Right lobe of liver (tissue), 6 donors: Measurements from ENCODE around the gene SCN7A. TPM values are rescaled to one million over a fixed set of nuclear protein-coding genes. Genes with fewer than 3 reads are reported as not detected.

Experiments
- ATAC-seq, 4 donors: fragments of 200-7000 bp; cut with Tn5 transposase; one replicate each; pipeline ENCODE4 v1.9.1; 2020; ENCODE audit warnings: mild to moderate bottlenecking in 4 of 4, moderate library complexity in 4 of 4
- DNase-seq, 3 donors: peaks; one replicate each; pipeline ENCODE4 v3.0.0-alpha.2; 2020
- H3K27ac ChIP-seq, 3 donors: fragments of 200-600 bp; one replicate each; pipeline ENCODE4 v1.8.0; 2022
- H3K27me3 ChIP-seq, 2 donors: fragments of 200-600 bp; one replicate each; pipeline ENCODE4 v1.8.0; 2022
- H3K36me3 ChIP-seq, 4 donors: fragments of 200-600 bp; sonication (generic) in 1 of 4; one replicate each; pipeline versions ENCODE4 v1.5.1 to v1.8.0; 2017 to 2022; ENCODE audit warnings: control low read depth in 1 of 4
- H3K4me1 ChIP-seq, 4 donors: fragments of 200-600 bp; sonication (generic) in 1 of 4; one replicate each; pipeline versions ENCODE4 v1.5.1 to v1.8.0; 2017 to 2022; ENCODE audit warnings: control low read depth in 1 of 4
- H3K4me3 ChIP-seq, 3 donors: fragments of 200-600 bp; one replicate each; pipeline ENCODE4 v1.8.0; 2022
- H3K9me3 ChIP-seq, 4 donors: fragments of 200-600 bp; sonication (generic) in 1 of 4; one replicate each; pipeline versions ENCODE4 v1.5.1 to v1.8.0; 2017 to 2022; ENCODE audit warnings: control low read depth in 1 of 4
- POLR2A ChIP-seq: fragments of 450-650 bp; IDR thresholded peaks from one replicate; pipeline ENCODE4 v1.6.1; 2017; ENCODE audit warnings: antibody characterized with exemption, mild to moderate bottlenecking
- WGBS: methylation state at CpG from one replicate; pipeline ENCODE4 v1.1.6; 2018; ENCODE audit warnings: low coverage, low lambda C conversion rate; ENCODE audit not compliant: insufficient coverage; ENCODE audit errors: missing lambda C conversion rate; 5-methylcytosine and 5-hydroxymethylcytosine counted together
- intact Hi-C, 2 donors: fragments of 100-400 bp; cut with DNase I; formaldehyde crosslinking; loops; one replicate each; pipeline versions ENCODE4 v1.11.2 to v1.14.1; 2022
- total RNA-seq, 6 experiments: library from RNA; depleted of rRNA in 2 of 6; stranded (reverse); fragments of >200 nt in 2 of 6; fragmentation: NEBNext Ultra II Directional in 3 of 6; extraction: Animal tissue kit (Norgen Biotek cat#: 25700) in 3 of 6; gene quantifications; one replicate each; pipeline versions ENCODE4 v1.1.0 to v1.2.4, GENCODE V29; 2016 to 2023
- TF ChIP-seq, protein P1 (sequence below), 4 donors: fragments of 200-600 bp in 3 of 4; fragments of 450-650 bp in 1 of 4; IDR thresholded peaks; one replicate each; pipeline versions ENCODE4 v1.5.1 to v1.8.0; 2016 to 2022; ENCODE audit warnings: antibody characterized with exemption in 4 of 4, mild to moderate bottlenecking in 2 of 4
- donor health status: DM: no; HTN: yes; CAD: no.
- donor health status: DM: no; HTN: no; CAD: no.
- donor health status: DM: no; HTN: no; CAD: no.
- donor health status: DM: no; HTN: yes; CAD: no.
- donor health status: DM: no; HTN: yes; CAD: no.

The SCN7A gene
- total RNA-seq, 6 experiments from 2014 or later, result 0.27 to 4.2 (median 1.2) TPM

DNA sequence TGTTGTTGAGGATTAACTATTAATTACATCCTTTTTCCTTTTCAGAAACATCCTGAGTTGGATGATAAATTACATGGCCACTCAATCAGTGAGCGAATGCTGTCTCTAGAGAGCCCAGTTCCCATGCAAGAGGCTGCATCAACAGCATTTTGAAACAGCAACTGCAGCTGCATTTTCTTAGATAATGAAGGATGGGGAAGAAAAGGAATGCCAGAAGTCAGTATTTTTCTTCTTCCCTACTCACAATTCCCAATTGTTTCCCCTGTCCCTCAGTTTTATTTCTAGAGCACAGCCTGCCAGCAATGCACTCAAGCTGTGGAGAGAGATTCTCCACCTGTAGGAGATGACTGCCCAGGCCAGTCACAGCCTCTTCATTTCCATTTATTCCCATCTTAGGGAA is 6.9 kb downstream of the SCN7A start:
- intact Hi-C loops, result no loop called here
- WGBS, result 77% methylated on average over 1 of the region's 1 CpG
- Histone ChIP-seq H3K36me3 (no peaks in the 10 kb centered on the region), H3K27ac (no peak overlapping the region), H3K27me3 (no peaks in the 10 kb centered on the region), H3K9me3 (no peaks in the 10 kb centered on the region), H3K4me3 (no peak overlapping the region), H3K4me1 (no peaks in the 10 kb centered on the region)
- TF ChIP-seq, protein P1, sequence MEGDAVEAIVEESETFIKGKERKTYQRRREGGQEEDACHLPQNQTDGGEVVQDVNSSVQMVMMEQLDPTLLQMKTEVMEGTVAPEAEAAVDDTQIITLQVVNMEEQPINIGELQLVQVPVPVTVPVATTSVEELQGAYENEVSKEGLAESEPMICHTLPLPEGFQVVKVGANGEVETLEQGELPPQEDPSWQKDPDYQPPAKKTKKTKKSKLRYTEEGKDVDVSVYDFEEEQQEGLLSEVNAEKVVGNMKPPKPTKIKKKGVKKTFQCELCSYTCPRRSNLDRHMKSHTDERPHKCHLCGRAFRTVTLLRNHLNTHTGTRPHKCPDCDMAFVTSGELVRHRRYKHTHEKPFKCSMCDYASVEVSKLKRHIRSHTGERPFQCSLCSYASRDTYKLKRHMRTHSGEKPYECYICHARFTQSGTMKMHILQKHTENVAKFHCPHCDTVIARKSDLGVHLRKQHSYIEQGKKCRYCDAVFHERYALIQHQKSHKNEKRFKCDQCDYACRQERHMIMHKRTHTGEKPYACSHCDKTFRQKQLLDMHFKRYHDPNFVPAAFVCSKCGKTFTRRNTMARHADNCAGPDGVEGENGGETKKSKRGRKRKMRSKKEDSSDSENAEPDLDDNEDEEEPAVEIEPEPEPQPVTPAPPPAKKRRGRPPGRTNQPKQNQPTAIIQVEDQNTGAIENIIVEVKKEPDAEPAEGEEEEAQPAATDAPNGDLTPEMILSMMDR (IDR thresholded peaks at IDR 0.05), result no peak
- TF ChIP-seq POLR2A, result no peak
- DNase-seq (no peak), ATAC-seq (no peak)

DNA sequence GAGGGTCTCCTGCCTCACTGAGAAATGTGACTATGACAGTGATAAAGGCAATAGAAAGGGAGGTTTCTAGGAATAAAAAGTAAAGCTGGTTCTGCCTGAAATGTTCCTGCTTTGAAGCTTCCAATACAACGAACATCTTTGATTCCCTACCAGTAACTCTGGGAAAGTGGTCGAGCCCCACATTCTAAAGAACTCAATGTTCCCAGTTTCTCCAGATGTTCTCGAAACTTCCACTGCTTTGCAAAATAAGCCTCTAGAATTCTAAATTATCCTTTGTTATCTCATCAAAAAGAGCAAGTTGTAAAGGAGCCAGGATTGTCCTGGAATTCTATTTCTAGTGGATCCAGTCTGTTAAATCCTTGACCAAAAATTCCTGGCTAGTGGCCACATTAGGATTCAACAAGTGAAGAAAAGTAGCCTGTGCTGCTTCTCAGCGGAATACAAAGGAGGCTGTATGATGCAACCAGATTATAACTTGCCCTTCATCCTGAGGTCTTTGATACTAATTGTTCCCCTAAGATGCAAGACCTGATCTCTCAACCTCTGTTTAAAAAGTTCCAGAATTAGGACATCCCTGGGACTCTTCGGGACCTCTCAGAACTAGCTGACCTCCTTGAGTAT is 8.4 kb downstream of the SCN7A start:
- no peak overlapping the region for H3K27ac ChIP-seq
- WGBS, result 49% methylated on average over 5 of the region's 5 CpGs
- no peak for TF ChIP-seq POLR2A
- TF ChIP-seq, protein P1 (IDR thresholded peaks at IDR 0.05), result no peak

DNA sequence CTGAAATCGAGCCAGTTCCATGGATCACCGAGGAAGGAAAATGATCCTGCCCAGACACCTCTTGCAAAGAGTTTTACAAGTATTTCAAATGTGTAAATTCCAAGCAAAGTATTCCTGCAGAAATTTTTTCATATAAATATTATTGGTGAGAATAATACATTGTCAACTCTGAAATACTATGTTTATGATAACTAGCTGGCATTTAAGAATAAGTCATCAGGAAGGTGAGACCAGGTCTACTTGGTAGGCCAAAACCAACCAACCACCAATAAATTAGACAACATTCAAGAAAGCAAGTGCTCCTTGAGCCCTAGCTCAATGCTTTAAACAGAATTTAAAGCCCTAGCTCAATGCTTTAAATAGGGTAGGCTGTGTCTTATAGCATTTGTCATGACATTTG is 21.7 kb downstream of the SCN7A start:
- no peaks in the 10 kb centered on the region for H3K36me3 ChIP-seq
- intact Hi-C loops, result no loop called here
- no peak for DNase-seq
- TF ChIP-seq, protein P1 (IDR thresholded peaks at IDR 0.05), result no peak
- TF ChIP-seq POLR2A, result no peak
- H3K9me3 ChIP-seq, result no peaks in the 10 kb centered on the region
- WGBS, result 94% methylated on average over 2 of the region's 2 CpGs
- no peaks in the 10 kb centered on the region for H3K4me1 ChIP-seq
- H3K27ac ChIP-seq, result no peak overlapping the region
- H3K4me3 ChIP-seq, result no peak overlapping the region
- no peak for ATAC-seq
- H3K27me3 ChIP-seq, result no peaks in the 10 kb centered on the region

More for the DNA sequence above, 8.4 kb downstream of the SCN7A start:
- Histone ChIP-seq H3K27me3 (no peaks in the 10 kb centered on the region), H3K36me3 (no peaks in the 10 kb centered on the region), H3K4me1 (no peaks in the 10 kb centered on the region), H3K9me3 (no peaks in the 10 kb centered on the region), H3K4me3 (no peak overlapping the region)
- ATAC-seq (no peak), DNase-seq (no peak)
- intact Hi-C loops, result no loop called here

DNA sequence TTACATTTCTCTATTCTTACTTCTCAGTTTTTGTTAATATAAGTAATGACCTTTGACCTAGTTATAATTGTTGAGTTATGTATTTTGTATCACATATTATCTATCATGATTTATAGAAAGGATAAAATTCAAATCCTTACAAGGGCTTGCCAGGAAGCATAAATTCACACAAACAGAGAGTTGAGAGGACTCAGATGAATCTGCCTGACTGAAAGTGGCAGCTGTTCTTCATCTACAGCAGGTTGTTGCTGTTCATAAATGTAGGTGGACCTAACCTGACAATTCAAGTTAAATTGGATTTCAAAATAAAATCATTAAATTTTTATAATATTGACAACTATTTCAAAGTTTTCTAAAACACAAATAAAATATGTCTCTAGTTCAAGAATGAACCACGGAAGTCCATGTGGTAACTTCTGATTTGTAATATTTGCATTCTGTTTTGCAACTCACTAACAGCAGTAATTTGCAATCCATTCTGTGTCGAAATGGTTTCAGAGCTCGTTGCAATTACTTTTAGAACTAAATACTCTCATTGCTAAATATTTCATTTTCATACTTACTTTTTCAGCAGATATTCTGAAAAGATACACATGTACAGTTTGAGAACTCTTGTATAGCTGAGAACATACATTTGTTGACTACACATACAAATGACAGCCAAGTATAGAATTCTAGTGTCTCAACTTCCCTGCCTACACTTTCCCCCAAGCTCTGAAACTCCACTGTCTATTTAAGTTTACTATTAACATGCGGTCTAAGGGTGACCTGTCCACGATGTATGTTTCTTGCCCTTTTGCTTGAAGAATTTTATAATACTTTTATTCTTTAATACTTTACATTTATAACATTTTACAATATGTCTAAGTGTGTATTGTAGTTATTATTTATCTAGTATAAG is 25.7 kb downstream of the SCN7A start:
- Histone ChIP-seq H3K27me3 (no peaks in the 10 kb centered on the region), H3K4me3 (peak overlapping the region in 2 of 3 donors; percentile 5 to 14), H3K4me1 (no peaks in the 10 kb centered on the region), H3K36me3 (no peaks in the 10 kb centered on the region), H3K27ac (peak overlapping the region in 1 of 3 donors; percentile 14), H3K9me3 (no peaks in the 10 kb centered on the region)
- intact Hi-C loops, result no loop called here
- TF ChIP-seq, protein P1 (IDR thresholded peaks at IDR 0.05), result no peak
- TF ChIP-seq POLR2A, result no peak
- DNase-seq (no peak), ATAC-seq (peak; percentile 68 to 94 (median 88))
- WGBS, result 16% methylated on average over 5 of the region's 5 CpGs
